ENCODE results near the gene PPP1R16B.

DNA sequence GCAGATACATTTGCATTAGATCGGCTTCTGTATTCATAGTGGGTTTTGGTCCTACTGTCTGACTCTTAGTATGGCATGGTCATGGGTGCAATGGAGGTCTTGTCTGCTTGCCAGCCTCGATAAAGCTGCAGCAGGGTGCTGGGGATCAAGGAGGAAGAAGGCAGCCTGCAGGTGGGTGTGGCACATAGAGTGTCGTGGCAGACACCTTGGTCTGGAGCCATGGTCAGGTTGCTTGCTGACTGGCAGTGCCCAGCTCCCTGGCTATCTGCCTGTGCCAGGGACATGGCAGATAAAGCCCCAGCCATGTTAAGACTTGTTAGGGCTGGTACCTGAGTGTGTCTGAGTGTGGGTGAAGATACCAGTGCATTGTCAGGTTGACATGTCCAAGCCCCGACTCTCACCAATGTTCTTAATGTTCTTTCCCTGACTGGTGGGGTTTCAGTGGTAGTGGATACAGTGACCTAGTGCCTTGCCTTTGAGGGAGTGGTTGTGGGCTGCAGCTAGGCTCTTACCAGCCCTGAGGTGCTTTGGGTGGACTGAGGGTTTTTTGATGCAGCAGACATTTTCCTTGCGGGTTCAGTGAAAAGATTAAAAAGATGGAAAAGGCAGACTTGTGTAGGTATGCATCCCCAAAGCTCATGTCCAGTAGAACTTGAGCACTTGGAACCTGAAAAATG lies 122.5 kb downstream of the PPP1R16B start:
- TF ChIP-seq, protein P1, sequence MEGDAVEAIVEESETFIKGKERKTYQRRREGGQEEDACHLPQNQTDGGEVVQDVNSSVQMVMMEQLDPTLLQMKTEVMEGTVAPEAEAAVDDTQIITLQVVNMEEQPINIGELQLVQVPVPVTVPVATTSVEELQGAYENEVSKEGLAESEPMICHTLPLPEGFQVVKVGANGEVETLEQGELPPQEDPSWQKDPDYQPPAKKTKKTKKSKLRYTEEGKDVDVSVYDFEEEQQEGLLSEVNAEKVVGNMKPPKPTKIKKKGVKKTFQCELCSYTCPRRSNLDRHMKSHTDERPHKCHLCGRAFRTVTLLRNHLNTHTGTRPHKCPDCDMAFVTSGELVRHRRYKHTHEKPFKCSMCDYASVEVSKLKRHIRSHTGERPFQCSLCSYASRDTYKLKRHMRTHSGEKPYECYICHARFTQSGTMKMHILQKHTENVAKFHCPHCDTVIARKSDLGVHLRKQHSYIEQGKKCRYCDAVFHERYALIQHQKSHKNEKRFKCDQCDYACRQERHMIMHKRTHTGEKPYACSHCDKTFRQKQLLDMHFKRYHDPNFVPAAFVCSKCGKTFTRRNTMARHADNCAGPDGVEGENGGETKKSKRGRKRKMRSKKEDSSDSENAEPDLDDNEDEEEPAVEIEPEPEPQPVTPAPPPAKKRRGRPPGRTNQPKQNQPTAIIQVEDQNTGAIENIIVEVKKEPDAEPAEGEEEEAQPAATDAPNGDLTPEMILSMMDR (IDR thresholded peaks at IDR 0.05): no peak
- no peak for TF ChIP-seq POLR2A (IDR thresholded peaks at IDR 0.05)
